Heart right ventricle (tissue), 16 donors: ENCODE data around the gene GAN. TPM values are rescaled to one million over a fixed set of nuclear protein-coding genes. Genes with fewer than 3 reads are reported as not detected.

Experiments
- ATAC-seq, 8 donors: fragments of 200-7000 bp; cut with Tn5 transposase; one replicate each; pipeline ENCODE4 v1.9.1; 2020; ENCODE audit warnings: mild to moderate bottlenecking in 8 of 8, moderate library complexity in 8 of 8, moderate number of reproducible peaks in 1 of 8
- DNase-seq, 2 donors: peaks; one replicate each; pipeline ENCODE4 v3.0.0-alpha.2; 2020
- H3K27ac ChIP-seq, 10 donors: fragments of 200-600 bp; sonication (generic) in 2 of 10; one replicate each; pipeline versions ENCODE4 v1.5.0 to v1.8.0; 2020 to 2022; ENCODE audit warnings: mild to moderate bottlenecking in 3 of 10
- H3K27me3 ChIP-seq, 7 donors: fragments of 200-600 bp; one replicate each; pipeline ENCODE4 v1.8.0; 2021 to 2022; ENCODE audit warnings: mild to moderate bottlenecking in 2 of 7
- H3K36me3 ChIP-seq, 9 donors: fragments of 200-600 bp; sonication (generic) in 1 of 9; one replicate each; pipeline versions ENCODE4 v1.5.0 to v1.8.0; 2020 to 2022; ENCODE audit warnings: mild to moderate bottlenecking in 2 of 9
- H3K4me1 ChIP-seq, 9 donors: fragments of 200-600 bp; sonication (generic) in 1 of 9; one replicate each; pipeline versions ENCODE4 v1.5.0 to v1.8.0; 2020 to 2022; ENCODE audit warnings: mild to moderate bottlenecking in 4 of 9
- H3K4me3 ChIP-seq, 10 donors: fragments of 200-600 bp; sonication (generic) in 2 of 10; one replicate each; pipeline versions ENCODE4 v1.5.0 to v1.8.0; 2020 to 2022; ENCODE audit warnings: mild to moderate bottlenecking in 7 of 10, moderate library complexity in 2 of 10
- H3K9me3 ChIP-seq, 11 donors: fragments of 200-600 bp in 10 of 11; sonication (generic) in 2 of 11; one replicate each; pipeline versions ENCODE4 v1.5.0 to v1.8.0; 2013 to 2022; ENCODE audit warnings: mild to moderate bottlenecking in 2 of 11, control low read depth in 1 of 11, moderate library complexity in 1 of 11
- CTCF ChIP-seq, 9 donors: fragments of 200-600 bp; sonication (generic) in 2 of 9; IDR thresholded peaks; one replicate each; pipeline versions ENCODE4 v1.5.0 to v1.8.0; 2021 to 2022; ENCODE audit warnings: antibody characterized with exemption in 9 of 9, mild to moderate bottlenecking in 5 of 9, moderate library complexity in 1 of 9
- WGBS, 2 donors: extraction: QIAGEN DNeasy Blood & Tissue Kit; methylation state at CpG; one replicate each; pipeline ENCODE4 v1.1.7; 2013; ENCODE audit warnings: inconsistent platforms in 1 of 2; 5-methylcytosine and 5-hydroxymethylcytosine counted together
- intact Hi-C, 10 donors: fragments of 100-400 bp; cut with DNase I; formaldehyde crosslinking; loops; one replicate each; pipeline versions ENCODE4 v1.11.1 to v1.14.2; 2022
- polyA plus RNA-seq, 2 donors: library from polyadenylated mRNA; stranded (reverse); fragments of 200-250 nt; gene quantifications; one replicate each; pipeline ENCODE4 v1.2.3, GENCODE V29; 2013
- total RNA-seq, 10 donors: library from RNA; stranded (reverse); fragmentation: NEBNext Ultra II Directional in 3 of 10; extraction: Animal tissue kit (Norgen Biotek cat#: 25700) in 3 of 10; gene quantifications; one replicate each; pipeline versions ENCODE4 v1.2.1 to v1.2.4, GENCODE V29; 2021 to 2023
- donor health status: Arrhythmogenic right ventricular cardiomyopathy.
- donor health status: ischemic (EF 13 %, LVEDD 7.1; RV severe dilation, severe dysfunction).
- donor health status: healthy with polysubstance abuse.
- donor health status: DM: no; HTN: yes; CAD: no.
- donor health status: DM: no; HTN: no; CAD: no.
- donor health status: ischemic (EF 25% LVEDD 6.9; RV normal size, moderate dysfunction).
- donor health status: ischemic (EF 25% LVEDD 5.7; RV mildly dilated, moderate dysfunction).
- donor health status: healthy.
- donor health status: DM: yes; HTN: yes; CAD: no.
- donor health status: Ischemic cardiomyopathy.
- donor health status: ischemic (EF 35%, LVEDD 5.7; RV mildly dilated, moderate dysfunction).
- donor health status: nonischemic (EF 11% LVEDD 7.7; RV severe dilation, severe dysfunction).
- donor health status: DM: yes; HTN: yes; CAD: no.
- donor health status: PGD.
- donor health status: ischemic (EF 29% LVEDD 5.4; RV normal size, mild dysfunction).
- donor health status: nonischemic (EF 23%, LVEDD 6.1; RV moderate dilation, normal function).

Gene GAN
- total and polyA plus RNA-seq, 12 donors: 0.94 to 17.7 (median 12.2) TPM

GRCh38 chr16:81405702-81406113 lies 90.9 kb downstream of the GAN start:
- WGBS, 2 donors: 67 to 72% methylated on average over 11 of the region's 11 CpGs
- Histone ChIP-seq H3K36me3 (no peaks in the 10 kb centered on the region), H3K27me3 (peaks cover 0 to 8% (median 3%) of the 10 kb centered on the region in 7 donors), H3K4me3 (no peak overlapping the region), H3K9me3 (no peaks in the 10 kb centered on the region), H3K4me1 (peaks cover 0 to 31% (median 10%) of the 10 kb centered on the region in 9 donors), H3K27ac (no peak overlapping the region)
- no peak for DNase-seq
- intact Hi-C loops: loop anchor here in 6 of 10 donors (2.0 to 10.0 kb wide), 6 partner anchors 162 to 319 kb away; no protein-coding TSS in a partner anchor
- peak in 1 of 9 donors; percentile 5 for TF ChIP-seq CTCF (IDR thresholded peaks at IDR 0.05)
- no peak for ATAC-seq

GRCh38 chr16:81408409-81408950 lies 93.7 kb downstream of the GAN start:
- H3K27ac ChIP-seq: no peak overlapping the region
- TF ChIP-seq CTCF (IDR thresholded peaks at IDR 0.05): no peak
- H3K36me3 ChIP-seq: no peaks in the 10 kb centered on the region
- 90 to 93% methylated on average over 9 of the region's 9 CpGs for WGBS, 2 donors
- ATAC-seq: no peak
- H3K27me3 ChIP-seq: peaks cover 0 to 12% (median 3%) of the 10 kb centered on the region in 7 donors
- H3K4me3 ChIP-seq: no peak overlapping the region
- H3K4me1 ChIP-seq: peaks cover 0 to 17% (median 5%) of the 10 kb centered on the region in 9 donors
- intact Hi-C loops: loop anchor here in 6 of 10 donors (5.0 to 10.0 kb wide), 5 partner anchors 159 to 316 kb away; no protein-coding TSS in a partner anchor
- H3K9me3 ChIP-seq: no peaks in the 10 kb centered on the region
- no peak for DNase-seq

GRCh38 chr16:81409016-81409556 lies 94.3 kb downstream of the GAN start:
- DNase-seq (no peak), ATAC-seq (peak in 2 of 8 donors; percentile 15 to 17)
- Histone ChIP-seq H3K9me3 (no peaks in the 10 kb centered on the region), H3K36me3 (no peaks in the 10 kb centered on the region), H3K4me3 (no peak overlapping the region), H3K27ac (no peak overlapping the region), H3K27me3 (peaks cover 0 to 14% (median 3%) of the 10 kb centered on the region in 7 donors), H3K4me1 (peaks cover 0 to 11% (median 0%) of the 10 kb centered on the region in 9 donors)
- no peak for TF ChIP-seq CTCF (IDR thresholded peaks at IDR 0.05)
- 81 to 85% methylated on average over 13 of the region's 13 CpGs for WGBS, 2 donors
- intact Hi-C loops: loop anchor here in 6 of 10 donors (5.0 to 10.0 kb wide), 5 partner anchors 158 to 316 kb away; no protein-coding TSS in a partner anchor

- Histone ChIP-seq H3K4me1 (peaks cover 0 to 11% (median 0%) of the 10 kb centered on the region in 9 donors), H3K27ac (no peak overlapping the region), H3K36me3 (no peaks in the 10 kb centered on the region), H3K9me3 (no peaks in the 10 kb centered on the region), H3K27me3 (peaks cover 0 to 14% (median 3%) of the 10 kb centered on the region in 7 donors), H3K4me3 (no peak overlapping the region)
- DNase-seq: no peak
- no peak for TF ChIP-seq CTCF (IDR thresholded peaks at IDR 0.05)
- intact Hi-C loops: no loop called here
- no peak for ATAC-seq
- 53 to 57% methylated on average over 10 of the region's 10 CpGs for WGBS, 2 donors
Measured at GRCh38 chr16:81410643-81411293, 96.0 kb downstream of the GAN start.
